Neural cell (in vitro differentiated cells): ENCODE results near the gene PPP1R12B. TPM values are rescaled to one million over a fixed set of nuclear protein-coding genes. Genes with fewer than 3 reads are reported as not detected.
"Not testable (repeated sequence)": the region's sequence is repeated elsewhere in the genome, so short reads cannot be mapped to it uniquely, and the experiment has no call there.

Source experiments
- H2AFZ ChIP-seq: fragments of 200-600, 300-800 bp; sonication (generic), shearing (Covaris generic); 2 replicates; pipeline ENCODE4 v1.6.0; 2014; ENCODE audit warnings: low read depth, mild to moderate bottlenecking, antibody characterized with exemption, low read length, moderate library complexity
- H3F3A ChIP-seq: fragments of 200-600 bp; shearing (Covaris generic); 2 replicates; pipeline ENCODE4 v1.6.1; 2016; ENCODE audit warnings: mild to moderate bottlenecking, moderate library complexity, mixed read lengths, antibody characterized with exemption, low read length; ENCODE audit not compliant: insufficient read depth, poor library complexity, severe bottlenecking
- H3K27ac ChIP-seq: fragments of 200-600, 300-800 bp; sonication (generic), shearing (Covaris generic); 2 replicates; pipeline ENCODE4 v1.5.1; 2014; ENCODE audit warnings: mild to moderate bottlenecking, low read length, moderate library complexity
- H3K27me3 ChIP-seq: fragments of 300-800, 200-600 bp; sonication (generic), shearing (Covaris generic); 2 replicates; pipeline ENCODE4 v1.6.0; 2014; ENCODE audit warnings: mild to moderate bottlenecking, low read depth, low read length, moderate library complexity; ENCODE audit not compliant: insufficient read depth
- H3K36me3 ChIP-seq: fragments of 300-800, 200-600 bp; sonication (generic), shearing (Covaris generic); 2 replicates; pipeline ENCODE4 v1.5.1; 2014; ENCODE audit warnings: mild to moderate bottlenecking, antibody characterized with exemption, low read length, moderate library complexity; ENCODE audit not compliant: insufficient read depth
- H3K4me2 ChIP-seq: fragments of 300-800, 200-600 bp; sonication (generic), shearing (Covaris generic); 2 replicates; pipeline ENCODE4 v1.6.0; 2014; ENCODE audit warnings: mild to moderate bottlenecking, low read length
- H3K4me3 ChIP-seq: fragments of 300-800, 200-600 bp; sonication (generic), shearing (Covaris generic); 2 replicates; pipeline ENCODE4 v1.5.1; 2014; ENCODE audit warnings: mild to moderate bottlenecking, low read length, moderate library complexity
- H3K79me2 ChIP-seq: fragments of 200-600 bp; shearing (Covaris generic); replicated peaks from 2 replicates; pipeline ENCODE4 v1.6.0; 2014; ENCODE audit warnings: mild to moderate bottlenecking, low read length, moderate library complexity; ENCODE audit not compliant: insufficient read depth
- H3K9ac ChIP-seq: fragments of 300-800, 200-600 bp; sonication (generic), shearing (Covaris generic); 2 replicates; pipeline ENCODE4 v1.6.1; 2016; ENCODE audit warnings: mild to moderate bottlenecking, low read length, mixed read lengths
- H3K9me2 ChIP-seq: fragments of 200-600 bp; shearing (Covaris generic); 2 replicates; pipeline ENCODE4 v1.6.1; 2016; ENCODE audit warnings: mild to moderate bottlenecking, low read length, mixed read lengths; ENCODE audit not compliant: insufficient read depth
- H3K9me3 ChIP-seq: fragments of 200-600, 300-800 bp; sonication (generic), shearing (Covaris generic); 2 replicates; pipeline ENCODE4 v1.6.1; 2016; ENCODE audit warnings: mild to moderate bottlenecking, mixed run types, low read length, moderate library complexity, mixed read lengths
- H4K20me1 ChIP-seq: fragments of 200-600 bp; shearing (Covaris generic); 2 replicates; pipeline ENCODE4 v1.6.1; 2016; ENCODE audit warnings: mild to moderate bottlenecking, mixed run types; ENCODE audit not compliant: insufficient read depth
- EP300 ChIP-seq: fragments of 450-650 bp; conservative IDR thresholded peaks from 2 replicates; pipeline ENCODE4 v1.6.1; 2014; ENCODE audit warnings: antibody characterized with exemption, mild to moderate bottlenecking, moderate library complexity; ENCODE audit not compliant: poor library complexity, severe bottlenecking
- EZH2 ChIP-seq: fragments of 200-600, 300-800 bp; shearing (Covaris generic), sonication (generic); IDR thresholded peaks from 2 replicates; pipeline ENCODE4 v1.6.1; 2014; ENCODE audit warnings: antibody characterized with exemption, low read length, borderline replicate concordance, mild to moderate bottlenecking; ENCODE audit not compliant: insufficient read depth, poor library complexity, severe bottlenecking
- MXI1 ChIP-seq: fragments of 450-650 bp; conservative IDR thresholded peaks from 2 replicates; pipeline ENCODE4 v1.6.1; 2014; ENCODE audit warnings: antibody characterized with exemption, mild to moderate bottlenecking; ENCODE audit not compliant: poor library complexity, severe bottlenecking
- POLR2AphosphoS5 ChIP-seq: IDR thresholded peaks from 2 replicates; pipeline ENCODE4 v1.6.1; 2012
- RAD21 ChIP-seq: fragments of 450-650 bp; conservative IDR thresholded peaks from 2 replicates; pipeline ENCODE4 v1.6.1; 2014; ENCODE audit warnings: antibody characterized with exemption, mild to moderate bottlenecking, moderate library complexity
- SMC3 ChIP-seq: fragments of 450-650 bp; conservative IDR thresholded peaks from 2 replicates; pipeline ENCODE4 v1.6.1; 2014; ENCODE audit warnings: antibody characterized with exemption, mild to moderate bottlenecking, moderate library complexity; ENCODE audit not compliant: poor library complexity
- TAF1 ChIP-seq: IDR thresholded peaks from 2 replicates; pipeline ENCODE4 v1.6.1; 2012; ENCODE audit warnings: low read depth
- polyA plus RNA-seq: library from polyadenylated mRNA; depleted of rRNA; stranded (reverse); fragments of >200 nt; gene quantifications from 2 replicates; pipeline ENCODE4 v1.2.3, GENCODE V29; 2014
- TF ChIP-seq, protein P1 (sequence below): IDR thresholded peaks from 2 replicates; pipeline ENCODE4 v1.6.1; 2012; ENCODE audit warnings: borderline replicate concordance
- TF ChIP-seq, protein P2 (sequence below): fragments of 450-650 bp; IDR thresholded peaks from 2 replicates; pipeline ENCODE4 v1.5.1; 2014; ENCODE audit warnings: antibody characterized with exemption, mild to moderate bottlenecking, moderate library complexity; ENCODE audit not compliant: poor library complexity, severe bottlenecking

PPP1R12B gene
- polyA plus RNA-seq, 1 donor from 2014 or later: 9.8 TPM

DNA sequence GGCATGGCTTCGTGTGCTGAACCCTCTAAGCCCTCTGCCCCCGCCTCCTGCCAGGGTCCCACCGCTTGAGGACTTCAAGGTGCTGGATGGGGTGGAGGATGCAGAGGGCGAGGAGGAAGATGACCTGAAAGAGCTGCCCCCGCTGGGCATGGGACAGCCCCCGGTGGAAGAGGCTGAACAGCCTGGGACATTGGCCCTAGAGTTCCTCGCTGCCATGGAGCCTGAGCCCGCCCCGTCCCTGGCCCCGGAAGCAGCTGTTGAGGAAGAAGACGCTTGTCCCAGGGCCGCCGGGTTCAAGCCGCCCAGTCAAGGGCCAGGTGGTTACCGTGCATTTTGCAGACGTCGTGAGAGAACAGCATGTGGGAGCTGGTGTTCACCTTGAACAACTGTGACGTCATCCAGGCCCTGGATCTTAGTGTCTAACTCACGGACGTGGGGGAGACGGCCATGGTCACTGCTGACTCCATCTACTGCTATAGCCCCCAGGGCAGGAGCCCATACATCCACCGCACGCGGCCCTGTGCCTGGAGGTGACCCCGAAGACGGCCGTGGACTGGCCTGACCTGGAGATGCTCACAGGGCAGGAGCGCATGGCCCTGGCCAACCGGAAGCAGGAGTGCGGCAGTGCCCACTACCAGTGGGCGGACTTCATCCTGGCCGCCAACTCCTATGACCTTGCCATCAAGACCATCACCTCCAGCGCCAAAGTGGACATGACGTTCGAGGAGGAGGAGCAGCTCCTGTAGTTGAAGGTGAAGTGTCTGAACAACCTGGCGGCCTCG, 90.1 kb downstream of the PPP1R12B start:
- TF ChIP-seq RAD21 (no peak), EZH2 (no peak), MXI1 (no peak), EP300 (no peak), POLR2AphosphoS5 (no peak), TAF1 (no peak)
- TF ChIP-seq, protein P1, sequence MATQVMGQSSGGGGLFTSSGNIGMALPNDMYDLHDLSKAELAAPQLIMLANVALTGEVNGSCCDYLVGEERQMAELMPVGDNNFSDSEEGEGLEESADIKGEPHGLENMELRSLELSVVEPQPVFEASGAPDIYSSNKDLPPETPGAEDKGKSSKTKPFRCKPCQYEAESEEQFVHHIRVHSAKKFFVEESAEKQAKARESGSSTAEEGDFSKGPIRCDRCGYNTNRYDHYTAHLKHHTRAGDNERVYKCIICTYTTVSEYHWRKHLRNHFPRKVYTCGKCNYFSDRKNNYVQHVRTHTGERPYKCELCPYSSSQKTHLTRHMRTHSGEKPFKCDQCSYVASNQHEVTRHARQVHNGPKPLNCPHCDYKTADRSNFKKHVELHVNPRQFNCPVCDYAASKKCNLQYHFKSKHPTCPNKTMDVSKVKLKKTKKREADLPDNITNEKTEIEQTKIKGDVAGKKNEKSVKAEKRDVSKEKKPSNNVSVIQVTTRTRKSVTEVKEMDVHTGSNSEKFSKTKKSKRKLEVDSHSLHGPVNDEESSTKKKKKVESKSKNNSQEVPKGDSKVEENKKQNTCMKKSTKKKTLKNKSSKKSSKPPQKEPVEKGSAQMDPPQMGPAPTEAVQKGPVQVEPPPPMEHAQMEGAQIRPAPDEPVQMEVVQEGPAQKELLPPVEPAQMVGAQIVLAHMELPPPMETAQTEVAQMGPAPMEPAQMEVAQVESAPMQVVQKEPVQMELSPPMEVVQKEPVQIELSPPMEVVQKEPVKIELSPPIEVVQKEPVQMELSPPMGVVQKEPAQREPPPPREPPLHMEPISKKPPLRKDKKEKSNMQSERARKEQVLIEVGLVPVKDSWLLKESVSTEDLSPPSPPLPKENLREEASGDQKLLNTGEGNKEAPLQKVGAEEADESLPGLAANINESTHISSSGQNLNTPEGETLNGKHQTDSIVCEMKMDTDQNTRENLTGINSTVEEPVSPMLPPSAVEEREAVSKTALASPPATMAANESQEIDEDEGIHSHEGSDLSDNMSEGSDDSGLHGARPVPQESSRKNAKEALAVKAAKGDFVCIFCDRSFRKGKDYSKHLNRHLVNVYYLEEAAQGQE: no peak
- TF ChIP-seq, protein P2, sequence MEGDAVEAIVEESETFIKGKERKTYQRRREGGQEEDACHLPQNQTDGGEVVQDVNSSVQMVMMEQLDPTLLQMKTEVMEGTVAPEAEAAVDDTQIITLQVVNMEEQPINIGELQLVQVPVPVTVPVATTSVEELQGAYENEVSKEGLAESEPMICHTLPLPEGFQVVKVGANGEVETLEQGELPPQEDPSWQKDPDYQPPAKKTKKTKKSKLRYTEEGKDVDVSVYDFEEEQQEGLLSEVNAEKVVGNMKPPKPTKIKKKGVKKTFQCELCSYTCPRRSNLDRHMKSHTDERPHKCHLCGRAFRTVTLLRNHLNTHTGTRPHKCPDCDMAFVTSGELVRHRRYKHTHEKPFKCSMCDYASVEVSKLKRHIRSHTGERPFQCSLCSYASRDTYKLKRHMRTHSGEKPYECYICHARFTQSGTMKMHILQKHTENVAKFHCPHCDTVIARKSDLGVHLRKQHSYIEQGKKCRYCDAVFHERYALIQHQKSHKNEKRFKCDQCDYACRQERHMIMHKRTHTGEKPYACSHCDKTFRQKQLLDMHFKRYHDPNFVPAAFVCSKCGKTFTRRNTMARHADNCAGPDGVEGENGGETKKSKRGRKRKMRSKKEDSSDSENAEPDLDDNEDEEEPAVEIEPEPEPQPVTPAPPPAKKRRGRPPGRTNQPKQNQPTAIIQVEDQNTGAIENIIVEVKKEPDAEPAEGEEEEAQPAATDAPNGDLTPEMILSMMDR: no peak
- Histone ChIP-seq H3K27ac (no peak overlapping the region), H4K20me1 (no peaks in the 10 kb centered on the region), H2AFZ (no peak overlapping the region), H3K36me3 (no peaks in the 10 kb centered on the region), H3K9ac (no peak overlapping the region), H3K9me3 (no peaks in the 10 kb centered on the region), H3K9me2 (no peaks in the 10 kb centered on the region), H3K4me3 (no peak overlapping the region), H3K27me3 (no peaks in the 10 kb centered on the region), H3F3A (no peaks in the 10 kb centered on the region), H3K79me2 (no peaks in the 10 kb centered on the region), H3K4me2 (no peak overlapping the region)

GRCh38 chr1:202439308-202439707, 90.8 kb downstream of the PPP1R12B start:
- H3K27me3 ChIP-seq: no peaks in the 10 kb centered on the region
- H3K79me2 ChIP-seq: no peaks in the 10 kb centered on the region
- H3K9me2 ChIP-seq: no peaks in the 10 kb centered on the region
- no peaks in the 10 kb centered on the region for H3F3A ChIP-seq
- no peaks in the 10 kb centered on the region for H3K9me3 ChIP-seq
- no peak overlapping the region for H2AFZ ChIP-seq
- no peak overlapping the region for H3K27ac ChIP-seq
- TF ChIP-seq TAF1 (no peak), SMC3 (no peak), EP300 (no peak), RAD21 (no peak), MXI1 (no peak), POLR2AphosphoS5 (no peak), EZH2 (no peak)
- TF ChIP-seq, protein P2: no peak
- TF ChIP-seq, protein P1: no peak
- H3K36me3 ChIP-seq: no peaks in the 10 kb centered on the region
- no peak overlapping the region for H3K4me3 ChIP-seq
- H3K9ac ChIP-seq: no peak overlapping the region
- no peaks in the 10 kb centered on the region for H4K20me1 ChIP-seq
- H3K4me2 ChIP-seq: no peak overlapping the region

DNA sequence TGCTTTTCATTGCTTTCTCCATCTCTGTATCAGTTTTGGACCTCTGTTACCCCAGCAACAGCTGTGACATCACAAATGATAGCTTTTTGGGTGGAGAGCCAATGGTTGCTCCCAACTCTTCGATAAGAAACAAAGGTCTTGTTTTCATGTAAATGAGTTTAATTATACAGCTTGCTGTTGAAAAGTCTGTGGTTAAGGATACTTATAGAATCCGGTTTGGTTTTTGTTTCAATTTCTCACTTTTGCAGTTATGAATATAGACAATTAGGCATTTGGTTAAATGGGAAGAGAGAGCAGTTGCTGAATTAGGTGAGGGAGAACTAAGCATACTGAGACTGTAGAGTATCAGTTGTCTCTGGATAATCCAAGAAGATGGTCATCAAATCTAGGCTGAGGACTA, 99.6 kb downstream of the PPP1R12B start:
- not testable (repeated sequence) for H3K27ac ChIP-seq, H3K9me2 ChIP-seq, H3K9ac ChIP-seq, H4K20me1 ChIP-seq, H3K27me3 ChIP-seq, H3K9me3 ChIP-seq, H3K4me2 ChIP-seq, H3K4me3 ChIP-seq, H2AFZ ChIP-seq, H3K79me2 ChIP-seq, H3K36me3 ChIP-seq, H3F3A ChIP-seq
